ENCODE data around the gene CBLL1.

Gene CBLL1

GRCh38 chr7:107799647-107800264 is 55.8 kb downstream of the CBLL1 start:
- no peak for TF ChIP-seq CTCF (IDR thresholded peaks at IDR 0.05; ENCODE audit: low read depth, low read length, missing control alignments)
- Histone ChIP-seq H3K4me3 (ENCODE audit: low read depth, low read length) (no peak overlapping the region), H3K27me3 (replicated peaks) (peaks cover 2% of the 10 kb centered on the region), H3K27ac (no peak overlapping the region), H3K36me3 (replicated peaks) (no peaks in the 10 kb centered on the region)
- in situ Hi-C loops (cut with HindIII; ENCODE audit: low pct_ligation_motif_present, low sequenced_read_pairs), result no loop called here
- DNase-seq, result no peak

GRCh38 chr7:107803009-107803610 is 59.2 kb downstream of the CBLL1 start, which contains the start of gene SLC26A3:
Gene SLC26A3, minus strand, starts transcription at chr7:107803223. Its CDS starts 8,714 bp downstream, at chr7:107794509.
- Histone ChIP-seq H3K36me3 (replicated peaks) (no peaks in the 10 kb centered on the region), H3K4me3 (ENCODE audit: low read depth, low read length) (no peak within 1 kb of the TSS), H3K27ac (no peak within 1 kb of the TSS), H3K27me3 (replicated peaks) (peaks cover 2% of the 10 kb centered on the region)
- no peak for TF ChIP-seq CTCF (IDR thresholded peaks at IDR 0.05; ENCODE audit: low read depth, low read length, missing control alignments)
- DNase-seq, result no peak
- in situ Hi-C loops (cut with HindIII; ENCODE audit: low pct_ligation_motif_present, low sequenced_read_pairs), result no loop called here

GRCh38 chr7:107809179-107809578 is 65.2 kb downstream of the CBLL1 start:
- no peak overlapping the region for H3K4me3 ChIP-seq (ENCODE audit: low read depth, low read length)
- no peaks in the 10 kb centered on the region for H3K27me3 ChIP-seq (replicated peaks)
- no peak for DNase-seq
- H3K27ac ChIP-seq, result no peak overlapping the region
- TF ChIP-seq CTCF (IDR thresholded peaks at IDR 0.05; ENCODE audit: low read depth, low read length, missing control alignments), result no peak
- no peaks in the 10 kb centered on the region for H3K36me3 ChIP-seq (replicated peaks)
- in situ Hi-C loops (cut with HindIII; ENCODE audit: low pct_ligation_motif_present, low sequenced_read_pairs), result no loop called here

- no peak for TF ChIP-seq CTCF (IDR thresholded peaks at IDR 0.05; ENCODE audit: low read depth, low read length, missing control alignments)
- Histone ChIP-seq H3K4me3 (ENCODE audit: low read depth, low read length) (no peak overlapping the region), H3K36me3 (replicated peaks) (no peaks in the 10 kb centered on the region), H3K27ac (no peak overlapping the region), H3K27me3 (replicated peaks) (no peaks in the 10 kb centered on the region)
- no peak for DNase-seq
- in situ Hi-C loops (cut with HindIII; ENCODE audit: low pct_ligation_motif_present, low sequenced_read_pairs), result no loop called here
Observed at GRCh38 chr7:107810626-107811025, 66.7 kb downstream of the CBLL1 start.

Data from brain microvascular endothelial cell (primary cell).